ENCODE measurements around the gene FCHO2. TPM values are rescaled to one million over a fixed set of nuclear protein-coding genes. Genes with fewer than 3 reads are reported as not detected.
"Not testable (repeated sequence)": the region's sequence is repeated elsewhere in the genome, so short reads cannot be mapped to it uniquely, and the experiment has no call there.

Gene FCHO2
- polyA plus RNA-seq, 1 donor from 2014 or later: 1.3 TPM

DNA sequence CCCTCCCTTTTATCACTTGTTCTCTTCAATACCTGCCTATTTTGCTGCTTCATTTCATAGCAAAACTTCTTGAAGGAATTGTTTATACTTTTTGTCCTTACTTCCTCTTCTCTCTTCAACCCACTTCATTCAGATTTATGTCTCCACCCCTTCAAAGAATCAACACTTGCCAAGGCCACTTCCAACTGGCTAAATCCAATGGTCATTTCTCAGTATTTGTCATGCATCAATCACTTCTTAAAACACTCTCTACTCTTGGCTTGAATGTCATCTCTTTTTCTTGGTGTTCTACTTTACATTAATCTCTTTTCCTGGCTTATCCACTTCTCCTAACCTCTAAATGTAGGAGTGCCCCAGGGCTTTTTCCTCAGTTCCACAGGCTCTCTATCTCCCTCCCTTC lies 8.3 kb upstream of the FCHO2 start:
- Mint-ChIP-seq H3K36me3 (no peaks in the 10 kb centered on the region), H3K27me3 (peaks cover 5% of the 10 kb centered on the region), H3K4me1 (peaks cover 0 to 5% (median 0%) of the 10 kb centered on the region in 3 donors), H3K27ac (no peak overlapping the region), H3K9me3 (no peaks in the 10 kb centered on the region), H3K4me3 (no peak overlapping the region)

GRCh38 chr5:72949481-72949880 lies 6.4 kb upstream of the FCHO2 start:
- Mint-ChIP-seq H3K9me3 (no peaks in the 10 kb centered on the region), H3K27ac (no peak overlapping the region), H3K4me3 (no peak overlapping the region), H3K27me3 (peaks cover 13% of the 10 kb centered on the region), H3K4me1 (peaks cover 0 to 5% (median 2%) of the 10 kb centered on the region in 3 donors), H3K36me3 (no peaks in the 10 kb centered on the region)

DNA sequence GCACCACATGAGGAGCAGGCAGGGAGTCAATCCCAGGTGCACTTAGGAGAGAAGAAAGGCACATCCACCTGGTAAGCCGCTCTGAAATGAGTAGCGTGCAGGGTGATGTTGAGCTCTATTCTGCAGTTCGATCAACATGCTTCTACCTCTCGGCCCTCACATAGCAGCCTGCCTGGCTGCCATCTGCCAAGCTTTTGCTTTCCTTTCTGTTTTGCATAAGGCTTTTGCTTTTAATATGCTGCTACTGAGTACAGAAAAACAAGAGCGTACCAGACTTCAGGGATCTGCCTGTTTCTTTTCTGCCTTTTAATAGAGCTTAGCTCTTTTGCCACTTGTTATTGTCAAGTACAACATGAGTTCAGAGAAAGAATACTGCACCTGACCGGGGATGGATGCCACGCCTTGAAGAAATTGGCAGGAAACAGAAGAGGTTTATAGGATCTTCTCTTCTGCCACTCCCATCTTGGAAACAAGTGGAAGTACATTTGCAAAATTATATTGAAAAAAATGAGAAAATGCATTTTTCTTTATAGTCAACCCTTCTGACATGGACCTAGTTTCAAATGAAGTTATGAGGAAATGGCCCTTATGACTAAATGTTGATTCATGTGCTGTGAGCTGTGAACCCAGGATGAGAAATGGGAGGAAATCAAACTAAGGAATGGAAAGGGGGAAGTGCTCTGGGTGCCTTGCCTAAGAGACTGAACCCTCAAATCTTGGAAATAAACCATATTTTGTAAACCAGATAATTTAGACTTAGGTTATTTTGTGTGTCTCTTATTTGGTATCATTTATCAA lies 4.0 kb upstream of the FCHO2 start:
- Mint-ChIP-seq H3K4me1 (peaks cover 6 to 12% (median 8%) of the 10 kb centered on the region in 3 donors), H3K27ac (no peak overlapping the region), H3K9me3 (no peaks in the 10 kb centered on the region), H3K27me3 (peaks cover 17% of the 10 kb centered on the region), H3K36me3 (no peaks in the 10 kb centered on the region), H3K4me3 (peak overlapping the region in 2 of 4 donors; percentile 24 to 37)

DNA sequence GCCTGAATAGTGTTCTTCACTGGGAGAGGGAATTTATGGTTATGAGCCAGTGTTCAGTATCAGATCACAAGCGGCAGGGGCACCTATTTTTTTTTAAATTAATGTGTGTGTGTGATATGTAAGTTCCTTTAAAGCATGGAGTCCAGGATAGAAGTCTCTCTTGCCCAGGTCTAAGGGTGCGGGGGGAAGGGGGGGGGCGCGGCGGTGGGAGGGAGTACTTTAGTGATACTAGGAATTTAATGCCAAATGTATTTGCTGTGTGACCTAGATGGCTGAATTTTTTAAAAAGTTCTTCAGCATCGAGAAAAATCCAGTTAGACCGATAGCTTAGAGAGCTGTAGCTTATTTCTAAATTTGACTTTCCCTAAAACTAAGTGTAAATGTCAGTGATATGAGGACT lies 1.5 kb upstream of the FCHO2 start:
- H3K27ac Mint-ChIP-seq: no peak overlapping the region
- H3K36me3 Mint-ChIP-seq: no peaks in the 10 kb centered on the region
- peaks cover 11 to 16% (median 14%) of the 10 kb centered on the region in 3 donors for H3K4me1 Mint-ChIP-seq
- H3K4me3 Mint-ChIP-seq: peak overlapping the region in 3 of 4 donors; percentile 91 to 98 (median 93)
- no peaks in the 10 kb centered on the region for H3K9me3 Mint-ChIP-seq
- peaks cover 21% of the 10 kb centered on the region for H3K27me3 Mint-ChIP-seq

DNA sequence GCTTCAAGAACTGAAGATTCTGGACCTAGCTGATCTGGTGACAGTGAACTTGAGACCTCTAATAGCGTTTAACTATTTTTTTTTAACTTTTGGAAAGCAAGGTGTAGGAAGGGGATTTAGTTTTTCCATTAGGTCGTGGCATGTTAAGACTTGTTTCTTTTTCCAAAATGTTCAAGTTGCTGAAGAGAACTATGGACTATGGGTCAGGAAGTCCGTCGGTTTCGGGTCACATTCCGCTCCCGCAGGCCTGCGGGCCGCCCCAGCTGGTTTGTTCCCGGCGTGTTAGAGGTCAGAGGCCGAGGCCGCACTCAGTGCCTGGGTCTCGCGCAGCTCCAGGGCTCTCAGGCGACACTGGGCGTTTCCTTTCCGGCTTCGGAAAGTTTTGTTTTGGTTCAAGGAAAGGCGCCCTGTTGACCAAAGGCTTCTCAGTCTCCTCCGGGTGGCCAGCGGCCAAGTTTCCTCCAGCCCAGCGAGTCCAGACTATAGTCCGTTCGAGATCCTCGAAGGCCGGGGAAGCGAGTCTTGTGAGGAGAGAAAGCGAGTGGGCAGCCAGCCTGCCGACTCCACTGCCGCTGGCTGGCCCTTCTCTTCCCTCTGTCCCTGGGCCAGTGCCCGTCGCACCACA lies 586 bp upstream of the FCHO2 start:
- peaks cover 1% of the 10 kb centered on the region for H3K36me3 Mint-ChIP-seq
- peak overlapping the region; percentile 91 to 98 (median 94) for H3K4me3 Mint-ChIP-seq
- H3K9me3 Mint-ChIP-seq: no peaks in the 10 kb centered on the region
- H3K27me3 Mint-ChIP-seq: peaks cover 21% of the 10 kb centered on the region
- peaks cover 11 to 16% (median 14%) of the 10 kb centered on the region in 3 donors for H3K4me1 Mint-ChIP-seq
- H3K27ac Mint-ChIP-seq: peak overlapping the region; percentile 73 to 95 (median 87)

DNA sequence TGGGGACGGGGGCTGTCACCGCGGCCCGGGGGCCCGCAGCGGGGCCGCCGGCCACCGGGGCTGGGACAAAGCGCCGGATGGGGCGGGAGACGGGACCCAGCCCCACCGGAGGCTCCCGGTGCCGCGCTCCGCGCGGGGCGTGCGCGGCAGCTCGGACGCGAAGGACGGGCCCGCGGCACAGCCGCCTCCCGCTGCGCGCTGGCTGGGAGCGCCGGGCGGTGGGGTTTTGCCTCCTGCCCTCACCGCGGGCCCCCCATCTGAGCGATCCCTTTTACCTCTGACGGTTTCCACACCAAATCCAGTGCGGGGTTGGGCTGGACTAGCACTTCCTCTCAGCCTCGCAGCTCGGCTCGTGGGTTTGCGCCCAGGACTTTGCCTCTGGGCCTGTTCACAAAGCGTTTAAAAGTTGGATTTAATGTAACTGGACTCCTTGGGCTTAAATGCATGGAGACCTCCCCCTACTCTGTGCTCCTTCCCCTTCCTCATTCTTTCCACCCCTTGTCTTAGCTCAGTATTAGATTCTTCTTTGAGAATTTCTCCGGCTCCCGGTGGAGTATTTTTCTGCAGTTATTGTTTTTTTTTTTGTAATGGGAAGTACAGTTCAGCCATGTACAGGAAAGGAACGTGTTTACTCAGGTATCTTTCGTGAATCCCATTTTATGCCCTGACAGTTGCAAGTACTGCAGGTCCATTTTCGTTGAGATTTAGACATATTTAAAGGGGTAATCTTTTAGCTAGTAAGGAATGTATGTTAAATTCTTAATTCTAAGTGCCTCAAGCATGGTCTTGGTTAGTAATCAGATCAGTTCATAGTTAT lies 691 bp downstream of the FCHO2 start:
- Mint-ChIP-seq H3K27ac (peak overlapping the region; percentile 59 to 97 (median 65)), H3K9me3 (no peaks in the 10 kb centered on the region), H3K4me3 (peak overlapping the region; percentile 81 to 95 (median 88)), H3K27me3 (peaks cover 20% of the 10 kb centered on the region), H3K36me3 (peaks cover 1% of the 10 kb centered on the region), H3K4me1 (peaks cover 11 to 16% (median 14%) of the 10 kb centered on the region in 3 donors)

- Mint-ChIP-seq H3K27me3 (peaks cover 20% of the 10 kb centered on the region), H3K4me3 (peak overlapping the region in 3 of 4 donors; percentile 81 to 95 (median 89)), H3K4me1 (peaks cover 11 to 14% (median 11%) of the 10 kb centered on the region in 3 donors), H3K27ac (peak overlapping the region in 2 of 3 donors; percentile 59 to 97), H3K36me3 (peaks cover 1% of the 10 kb centered on the region), H3K9me3 (no peaks in the 10 kb centered on the region)
Measured at GRCh38 chr5:72957337-72957736, 1.5 kb downstream of the FCHO2 start.

- Mint-ChIP-seq H3K36me3 (peaks cover 1% of the 10 kb centered on the region), H3K27me3 (peaks cover 12% of the 10 kb centered on the region), H3K4me1 (peaks cover 9 to 14% (median 11%) of the 10 kb centered on the region in 3 donors), H3K9me3 (no peaks in the 10 kb centered on the region), H3K4me3 (no peak overlapping the region), H3K27ac (no peak overlapping the region)
Measured at GRCh38 chr5:72959257-72959656, 3.4 kb downstream of the FCHO2 start.

- not testable (repeated sequence) for H3K9me3 Mint-ChIP-seq, H3K4me1 Mint-ChIP-seq, H3K27me3 Mint-ChIP-seq, H3K27ac Mint-ChIP-seq, H3K4me3 Mint-ChIP-seq
- H3K36me3 Mint-ChIP-seq: peaks cover 15% of the 10 kb centered on the region
Measured at GRCh38 chr5:72974481-72974880, 18.6 kb downstream of the FCHO2 start.

DNA sequence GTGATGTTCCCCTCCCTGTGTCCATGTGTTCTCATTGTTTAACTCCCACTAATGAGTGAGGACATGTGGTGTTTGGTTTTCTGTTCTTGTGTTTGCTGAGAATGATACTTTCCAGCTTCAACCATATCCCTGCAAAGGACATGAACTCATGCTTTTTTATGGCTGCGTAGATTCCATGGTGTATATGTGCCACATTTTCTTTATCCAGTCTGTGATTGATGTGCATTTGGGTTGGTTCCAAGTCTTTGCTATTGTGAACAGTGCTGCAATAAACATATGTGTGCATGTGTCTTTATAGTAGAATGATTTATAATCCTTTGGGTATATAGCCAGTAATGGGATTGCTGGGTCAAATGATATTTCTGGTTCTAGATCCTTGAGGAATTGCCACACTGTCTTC lies 21.0 kb downstream of the FCHO2 start:
- Mint-ChIP-seq H3K27ac (peak overlapping the region in 1 of 3 donors; percentile 9), H3K36me3 (peaks cover 15% of the 10 kb centered on the region)
- H3K27me3 Mint-ChIP-seq, H3K9me3 Mint-ChIP-seq, H3K4me1 Mint-ChIP-seq, H3K4me3 Mint-ChIP-seq: not testable (repeated sequence)

GRCh38 chr5:72985719-72986118 lies 29.9 kb downstream of the FCHO2 start:
- H3K4me1 Mint-ChIP-seq: no peaks in the 10 kb centered on the region
- H3K9me3 Mint-ChIP-seq: no peaks in the 10 kb centered on the region
- peaks cover 3% of the 10 kb centered on the region for H3K27me3 Mint-ChIP-seq
- peaks cover 8% of the 10 kb centered on the region for H3K36me3 Mint-ChIP-seq
- no peak overlapping the region for H3K4me3 Mint-ChIP-seq
- no peak overlapping the region for H3K27ac Mint-ChIP-seq

DNA sequence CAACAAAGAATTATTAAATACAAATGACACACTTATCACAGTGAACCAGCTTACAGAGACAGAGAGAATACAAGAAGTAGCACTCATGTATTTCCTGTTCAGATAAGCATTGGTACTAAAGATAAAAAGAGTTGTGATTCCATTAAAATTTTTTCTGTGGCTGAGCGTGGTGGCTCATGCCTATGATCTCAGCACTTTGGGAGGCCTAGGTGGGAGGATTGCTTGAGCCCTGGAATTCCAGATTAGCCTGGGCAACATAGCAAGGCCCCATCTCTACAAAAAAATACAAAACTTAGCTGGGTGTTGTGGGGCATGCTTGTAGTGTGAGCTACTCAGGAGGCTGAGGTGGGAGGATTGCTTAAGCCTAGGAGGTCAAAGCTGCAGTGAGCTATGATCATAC lies 32.9 kb downstream of the FCHO2 start:
- Mint-ChIP-seq H3K36me3 (peaks cover 12% of the 10 kb centered on the region), H3K4me3 (no peak overlapping the region), H3K4me1 (no peaks in the 10 kb centered on the region), H3K27ac (no peak overlapping the region), H3K9me3 (no peaks in the 10 kb centered on the region), H3K27me3 (peaks cover 4% of the 10 kb centered on the region)

DNA sequence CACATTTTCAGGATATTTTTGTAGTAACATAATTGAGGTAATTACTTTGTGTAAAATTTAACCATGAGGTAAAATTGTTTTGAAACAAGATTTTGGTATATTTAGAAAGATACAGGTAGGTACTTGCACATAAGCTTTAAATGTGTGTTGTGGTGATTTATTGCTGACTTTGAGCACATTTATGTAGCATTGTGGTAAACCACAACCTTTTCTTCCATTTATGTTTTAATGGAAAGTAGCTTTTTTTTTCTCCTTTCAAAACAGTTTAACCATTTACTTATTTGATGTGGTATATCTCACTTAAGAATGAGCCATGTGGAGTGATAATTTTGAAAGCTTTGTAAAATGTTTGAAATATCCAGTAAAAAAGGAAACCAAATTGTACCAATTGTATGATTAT lies 35.6 kb downstream of the FCHO2 start:
- no peak overlapping the region for H3K4me3 Mint-ChIP-seq
- H3K27me3 Mint-ChIP-seq: peaks cover 2% of the 10 kb centered on the region
- H3K27ac Mint-ChIP-seq: no peak overlapping the region
- H3K9me3 Mint-ChIP-seq: peaks cover 0 to 3% (median 3%) of the 10 kb centered on the region in 3 donors
- peaks cover 9% of the 10 kb centered on the region for H3K36me3 Mint-ChIP-seq
- H3K4me1 Mint-ChIP-seq: peaks cover 0 to 2% (median 0%) of the 10 kb centered on the region in 3 donors

DNA sequence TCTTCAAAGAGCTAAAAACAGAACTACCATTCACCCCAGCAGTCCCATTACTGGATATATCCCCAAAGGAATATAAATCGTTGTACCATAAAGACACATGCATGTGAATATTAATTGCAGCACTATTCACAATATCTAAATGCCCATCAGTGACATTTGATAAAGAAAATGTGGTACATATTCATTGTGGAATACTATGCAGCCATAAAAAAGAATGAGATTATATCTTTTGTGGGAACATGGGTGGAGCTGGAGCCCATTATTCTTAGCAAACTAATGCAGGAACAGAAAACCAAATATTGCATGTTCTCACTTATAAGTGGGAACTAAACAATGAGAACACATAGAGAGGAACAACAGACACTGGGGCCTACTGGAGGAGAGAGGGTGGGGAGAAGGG lies 38.7 kb downstream of the FCHO2 start:
- peaks cover 0 to 2% (median 0%) of the 10 kb centered on the region in 3 donors for H3K4me1 Mint-ChIP-seq
- H3K9me3 Mint-ChIP-seq: peaks cover 0 to 3% (median 3%) of the 10 kb centered on the region in 3 donors
- peak overlapping the region in 2 of 3 donors; percentile 18 to 96 for H3K27ac Mint-ChIP-seq
- no peak overlapping the region for H3K4me3 Mint-ChIP-seq
- peaks cover 2% of the 10 kb centered on the region for H3K27me3 Mint-ChIP-seq
- peaks cover 13% of the 10 kb centered on the region for H3K36me3 Mint-ChIP-seq

GRCh38 chr5:72996632-72997031 lies 40.8 kb downstream of the FCHO2 start:
- Mint-ChIP-seq H3K4me3 (no peak overlapping the region), H3K4me1 (peaks cover 0 to 2% (median 0%) of the 10 kb centered on the region in 3 donors), H3K27ac (no peak overlapping the region), H3K9me3 (peaks cover 0 to 3% (median 3%) of the 10 kb centered on the region in 3 donors), H3K36me3 (peaks cover 9% of the 10 kb centered on the region), H3K27me3 (peaks cover 2% of the 10 kb centered on the region)

Measured in IgD-negative memory B cell (primary cell).